RWPE2 (cell line): Measurements from ENCODE around the gene TPPP2.
"Not testable (repeated sequence)": the region's sequence is repeated elsewhere in the genome, so short reads cannot be mapped to it uniquely, and the experiment has no call there.

ENCODE experiments used
- ATAC-seq: fragments of 200-7000 bp; cut with Tn5 transposase; 3 replicates; pipeline ENCODE4 v1.9.1; 2021; ENCODE audit warnings: low read depth
- DNase-seq: peaks from one replicate; pipeline ENCODE4 v3.0.0-alpha.2; 2020; ENCODE audit warnings: low spot score
- H3K27ac ChIP-seq: fragments of 450-650 bp; 2 replicates; pipeline ENCODE4 v1.5.1; 2017; ENCODE audit warnings: mild to moderate bottlenecking; ENCODE audit not compliant: poor library complexity, severe bottlenecking
- H3K27me3 ChIP-seq: fragments of 250-450 bp; sonication (Bioruptor Pico); 2 replicates; pipeline ENCODE4 v1.5.1; 2021; ENCODE audit warnings: mild to moderate bottlenecking, moderate library complexity; ENCODE audit not compliant: insufficient read depth, poor library complexity, severe bottlenecking
- H3K36me3 ChIP-seq: fragments of 250-450 bp; sonication (Bioruptor Pico); 2 replicates; pipeline ENCODE4 v1.5.1; 2020; ENCODE audit warnings: low read depth, mild to moderate bottlenecking, moderate library complexity
- H3K4me1 ChIP-seq: fragments of 250-450 bp; sonication (Bioruptor Pico); 2 replicates; pipeline ENCODE4 v1.5.1; 2021; ENCODE audit warnings: mild to moderate bottlenecking, moderate library complexity; ENCODE audit not compliant: insufficient read depth, poor library complexity, severe bottlenecking
- H3K4me3 ChIP-seq: fragments of 250-450 bp; sonication (Bioruptor Pico); 2 replicates; pipeline ENCODE4 v1.5.1; 2021; ENCODE audit warnings: mild to moderate bottlenecking, moderate library complexity; ENCODE audit not compliant: severe bottlenecking
- H3K9me3 ChIP-seq: fragments of 250-450 bp; sonication (Bioruptor Pico); 2 replicates; pipeline ENCODE4 v1.5.1; 2021; ENCODE audit warnings: mild to moderate bottlenecking, moderate library complexity; ENCODE audit not compliant: severe bottlenecking
- TF ChIP-seq, protein P1 (sequence below): fragments of 450-650 bp; IDR thresholded peaks from one replicate; pipeline ENCODE4 v1.5.1; 2017; ENCODE audit warnings: mild to moderate bottlenecking, moderate library complexity; ENCODE audit not compliant: poor library complexity, severe bottlenecking

Gene TPPP2

DNA sequence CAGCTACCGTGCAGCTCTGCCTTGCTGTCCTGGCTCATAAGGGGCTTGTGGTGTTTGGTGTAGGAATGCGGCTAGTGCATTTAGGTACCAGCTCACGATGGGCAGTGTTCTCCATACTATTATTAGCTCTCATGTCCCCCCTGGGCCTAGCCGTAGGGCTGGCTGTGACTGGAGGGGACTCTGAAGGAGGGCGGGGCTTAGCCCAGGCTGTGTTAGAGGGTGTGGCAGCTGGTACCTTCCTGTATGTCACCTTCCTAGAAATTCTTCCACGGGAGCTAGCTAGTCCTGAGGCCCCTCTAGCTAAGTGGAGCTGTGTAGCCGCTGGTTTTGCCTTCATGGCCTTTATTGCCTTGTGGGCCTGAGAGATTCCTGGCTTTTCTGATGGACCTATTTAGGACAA is 28.8 kb upstream of the TPPP2 start:
- ATAC-seq (no peak), DNase-seq (no peak)
- TF ChIP-seq, protein P1, sequence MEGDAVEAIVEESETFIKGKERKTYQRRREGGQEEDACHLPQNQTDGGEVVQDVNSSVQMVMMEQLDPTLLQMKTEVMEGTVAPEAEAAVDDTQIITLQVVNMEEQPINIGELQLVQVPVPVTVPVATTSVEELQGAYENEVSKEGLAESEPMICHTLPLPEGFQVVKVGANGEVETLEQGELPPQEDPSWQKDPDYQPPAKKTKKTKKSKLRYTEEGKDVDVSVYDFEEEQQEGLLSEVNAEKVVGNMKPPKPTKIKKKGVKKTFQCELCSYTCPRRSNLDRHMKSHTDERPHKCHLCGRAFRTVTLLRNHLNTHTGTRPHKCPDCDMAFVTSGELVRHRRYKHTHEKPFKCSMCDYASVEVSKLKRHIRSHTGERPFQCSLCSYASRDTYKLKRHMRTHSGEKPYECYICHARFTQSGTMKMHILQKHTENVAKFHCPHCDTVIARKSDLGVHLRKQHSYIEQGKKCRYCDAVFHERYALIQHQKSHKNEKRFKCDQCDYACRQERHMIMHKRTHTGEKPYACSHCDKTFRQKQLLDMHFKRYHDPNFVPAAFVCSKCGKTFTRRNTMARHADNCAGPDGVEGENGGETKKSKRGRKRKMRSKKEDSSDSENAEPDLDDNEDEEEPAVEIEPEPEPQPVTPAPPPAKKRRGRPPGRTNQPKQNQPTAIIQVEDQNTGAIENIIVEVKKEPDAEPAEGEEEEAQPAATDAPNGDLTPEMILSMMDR = no peak

GRCh38 chr14:21003788-21004346 is 26.1 kb upstream of the TPPP2 start:
- Histone ChIP-seq H3K27me3 (no peaks in the 10 kb centered on the region), H3K9me3 (no peaks in the 10 kb centered on the region), H3K27ac (no peak overlapping the region), H3K36me3 (no peaks in the 10 kb centered on the region), H3K4me1 (peaks cover under 1% of the 10 kb centered on the region), H3K4me3 (no peak overlapping the region)
- DNase-seq (no peak), ATAC-seq (no peak)
- TF ChIP-seq, protein P1 = no peak

More for the DNA sequence above, 28.8 kb upstream of the TPPP2 start:
- no peaks in the 10 kb centered on the region for H3K27me3 ChIP-seq
- no peak overlapping the region for H3K4me3 ChIP-seq
- no peaks in the 10 kb centered on the region for H3K9me3 ChIP-seq
- no peak overlapping the region for H3K27ac ChIP-seq
- peaks cover 7% of the 10 kb centered on the region for H3K36me3 ChIP-seq
- H3K4me1 ChIP-seq = peaks cover 6% of the 10 kb centered on the region

- not testable (repeated sequence) for H3K4me1 ChIP-seq, H3K27me3 ChIP-seq, DNase-seq, ATAC-seq, H3K27ac ChIP-seq, H3K9me3 ChIP-seq, H3K4me3 ChIP-seq, H3K36me3 ChIP-seq
These were observed 20.3 kb upstream of the TPPP2 start for GRCh38 chr14:21009721-21010120.

DNA sequence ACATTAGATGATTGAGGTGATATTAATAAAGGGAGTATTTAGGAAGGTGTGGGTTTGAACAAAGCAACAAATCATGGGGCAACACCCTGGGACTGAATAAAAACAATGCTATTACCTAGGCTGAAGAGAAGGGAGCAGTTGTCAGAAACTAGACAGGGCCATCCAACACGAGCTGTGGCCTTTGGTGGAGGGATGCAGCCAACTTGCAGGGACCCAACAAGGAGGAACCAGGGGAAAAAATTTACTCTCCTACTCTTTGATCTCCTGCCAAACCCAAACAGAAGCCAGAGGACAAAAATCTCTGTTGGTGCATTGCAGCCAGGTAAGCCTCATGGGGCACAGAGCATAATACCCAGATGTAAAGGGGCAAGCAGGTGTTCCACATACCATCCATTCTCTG is 18.9 kb upstream of the TPPP2 start:
- no peak for ATAC-seq
- DNase-seq = no peak

GRCh38 chr14:21014761-21015190 is 15.2 kb upstream of the TPPP2 start:
- no peak for DNase-seq
- TF ChIP-seq, protein P1 = peak; percentile 98

More for the DNA sequence above, 18.9 kb upstream of the TPPP2 start:
- TF ChIP-seq, protein P1 = no peak
- Histone ChIP-seq H3K4me3 (no peak overlapping the region), H3K36me3 (no peaks in the 10 kb centered on the region), H3K4me1 (no peaks in the 10 kb centered on the region), H3K27me3 (no peaks in the 10 kb centered on the region), H3K9me3 (no peaks in the 10 kb centered on the region), H3K27ac (no peak overlapping the region)

More at GRCh38 chr14:21014761-21015190, 15.2 kb upstream of the TPPP2 start:
- Histone ChIP-seq H3K27ac (no peak overlapping the region), H3K4me1 (no peaks in the 10 kb centered on the region), H3K36me3 (no peaks in the 10 kb centered on the region), H3K9me3 (no peaks in the 10 kb centered on the region), H3K27me3 (no peaks in the 10 kb centered on the region), H3K4me3 (no peak overlapping the region)
- peak; percentile 87 for ATAC-seq
